Measurements from ENCODE around the gene PIF1.

The PIF1 gene

DNA sequence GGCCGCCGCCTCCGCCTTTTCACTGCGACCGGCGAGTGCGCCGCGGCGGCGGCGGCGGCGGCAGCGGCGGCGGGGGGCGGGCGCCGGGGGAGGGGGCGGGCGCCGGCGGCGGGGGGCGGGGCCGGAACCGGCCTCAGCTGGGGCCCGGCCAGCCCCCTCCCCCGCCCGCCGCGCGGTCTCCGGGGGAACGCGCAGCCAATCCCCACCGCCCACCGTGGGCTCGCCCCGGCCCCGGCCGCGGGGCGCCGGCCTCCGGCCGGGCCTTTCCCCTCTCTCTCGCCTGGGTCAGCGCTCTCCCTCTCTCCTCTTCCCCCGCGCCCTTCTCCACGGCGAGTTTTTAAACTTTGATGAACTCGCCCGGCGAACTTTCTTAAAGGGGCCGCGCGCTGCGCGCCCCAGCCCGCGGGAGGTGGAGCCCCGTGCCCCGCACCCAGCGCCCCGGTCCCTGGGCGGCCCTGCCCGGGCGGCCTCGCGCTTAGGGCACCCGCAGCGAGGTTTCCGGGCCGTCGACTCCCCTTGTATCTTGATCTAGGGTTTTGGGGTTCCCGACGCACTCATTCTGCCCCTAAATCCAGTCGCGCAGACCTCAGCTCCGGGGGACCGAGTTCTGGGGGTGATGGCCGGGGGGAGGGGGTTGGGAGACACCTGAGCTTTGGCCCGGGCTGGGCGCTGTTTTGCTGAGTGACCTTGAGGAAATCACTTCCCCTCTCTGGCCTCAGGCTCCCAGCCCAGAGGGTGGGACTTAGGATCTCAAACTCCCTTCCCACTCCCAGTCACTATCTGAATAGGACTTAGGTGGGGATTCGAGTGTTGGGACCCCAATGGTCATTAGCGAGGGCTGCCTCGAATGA lies 49.7 kb downstream of the PIF1 start, which contains the start of gene RBPMS2:
RBPMS2 (minus strand) TSS at position 39 of the 851 bp plus-strand sequence. CDS start 270 bp downstream, outside the sequence.
- Histone ChIP-seq H3K79me2 (ENCODE audit: low read length) (no peaks in the 10 kb centered on the region), H3K9me2 (replicated peaks; ENCODE audit: insufficient read depth, low read length) (no peaks in the 10 kb centered on the region), H3K4me1 (ENCODE audit: low read length) (no peaks in the 10 kb centered on the region), H2AFZ (ENCODE audit: low read length) (no peak within 1 kb of the TSS), H3K4me3 (ENCODE audit: low read length) (peak within 1 kb of the TSS; percentile 22; the same call in 1 of the 2 replicates), H3K9ac (ENCODE audit: low read length) (no peak within 1 kb of the TSS), H3K27ac (ENCODE audit: low read length) (no peak within 1 kb of the TSS), H3K27me3 (replicated peaks; ENCODE audit: insufficient read depth, low read length) (peaks cover 20% of the 10 kb centered on the region), H4K20me1 (ENCODE audit: insufficient read depth, low read length) (no peaks in the 10 kb centered on the region), H3K36me3 (replicated peaks; ENCODE audit: insufficient read depth, low read length) (no peaks in the 10 kb centered on the region), H3F3A (ENCODE audit: insufficient read depth, low read length) (no peaks in the 10 kb centered on the region), H3K9me3 (replicated peaks; ENCODE audit: insufficient read depth, low read length) (no peaks in the 10 kb centered on the region), H3K4me2 (ENCODE audit: low read depth, low read length) (peak within 1 kb of the TSS; percentile 37; the same call in 1 of the 2 replicates)
- TF ChIP-seq EZH2phosphoT487 (IDR thresholded peaks at IDR 0.05; ENCODE audit: low read length) (no peak), EZH2 (optimal IDR thresholded peaks at IDR 0.05; ENCODE audit: low read depth, low read length) (no peak)
- DNase-seq, result no peak

DNA sequence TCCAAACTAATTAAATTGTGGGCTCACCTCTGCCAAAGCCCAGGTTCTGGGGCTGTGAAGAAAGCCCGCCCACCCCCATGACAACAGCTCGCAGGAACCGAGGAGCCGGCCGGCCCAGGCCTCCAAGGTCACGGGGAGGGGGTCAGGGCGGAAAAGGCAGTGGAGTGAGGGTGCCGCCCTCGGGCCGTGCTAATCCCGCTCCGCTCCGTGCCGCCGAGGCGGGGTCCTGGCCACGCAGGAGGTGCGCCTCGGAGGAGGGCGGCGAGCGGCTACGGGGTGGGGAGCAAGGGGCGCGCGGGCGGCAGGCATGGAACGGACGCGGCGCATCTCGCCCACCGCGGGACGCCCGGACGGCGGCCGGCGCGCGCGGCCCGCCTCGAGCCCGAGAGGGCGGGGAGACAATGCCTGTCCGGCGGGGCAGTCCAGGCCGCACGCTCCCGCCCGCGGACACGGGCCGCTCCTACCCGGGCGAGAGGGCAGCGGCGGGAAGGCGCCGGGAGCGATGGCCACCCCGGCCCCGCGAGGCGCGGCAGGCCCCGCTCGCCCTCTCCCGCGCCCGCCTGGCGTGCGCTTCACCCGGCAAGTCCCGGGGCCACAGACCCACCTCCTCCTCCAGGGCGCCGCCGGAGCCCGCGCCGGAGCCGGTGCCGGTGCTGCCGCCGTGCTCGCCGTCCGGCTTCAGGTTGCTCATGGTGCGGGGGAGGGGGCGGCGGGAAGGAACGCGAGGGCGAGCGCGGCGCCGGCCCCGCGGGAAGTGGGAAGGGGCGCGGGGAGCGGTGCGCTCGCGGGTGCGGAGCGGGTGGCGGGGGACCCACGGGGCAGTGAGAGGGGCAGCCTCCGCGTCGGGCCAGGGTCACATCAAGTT lies 50.6 kb downstream of the PIF1 start:
- H3K4me1 ChIP-seq (ENCODE audit: low read length), result no peaks in the 10 kb centered on the region
- TF ChIP-seq EZH2 (optimal IDR thresholded peaks at IDR 0.05; ENCODE audit: low read depth, low read length) (no peak), EZH2phosphoT487 (IDR thresholded peaks at IDR 0.05; ENCODE audit: low read length) (no peak)
- TF ChIP-seq, protein P1, sequence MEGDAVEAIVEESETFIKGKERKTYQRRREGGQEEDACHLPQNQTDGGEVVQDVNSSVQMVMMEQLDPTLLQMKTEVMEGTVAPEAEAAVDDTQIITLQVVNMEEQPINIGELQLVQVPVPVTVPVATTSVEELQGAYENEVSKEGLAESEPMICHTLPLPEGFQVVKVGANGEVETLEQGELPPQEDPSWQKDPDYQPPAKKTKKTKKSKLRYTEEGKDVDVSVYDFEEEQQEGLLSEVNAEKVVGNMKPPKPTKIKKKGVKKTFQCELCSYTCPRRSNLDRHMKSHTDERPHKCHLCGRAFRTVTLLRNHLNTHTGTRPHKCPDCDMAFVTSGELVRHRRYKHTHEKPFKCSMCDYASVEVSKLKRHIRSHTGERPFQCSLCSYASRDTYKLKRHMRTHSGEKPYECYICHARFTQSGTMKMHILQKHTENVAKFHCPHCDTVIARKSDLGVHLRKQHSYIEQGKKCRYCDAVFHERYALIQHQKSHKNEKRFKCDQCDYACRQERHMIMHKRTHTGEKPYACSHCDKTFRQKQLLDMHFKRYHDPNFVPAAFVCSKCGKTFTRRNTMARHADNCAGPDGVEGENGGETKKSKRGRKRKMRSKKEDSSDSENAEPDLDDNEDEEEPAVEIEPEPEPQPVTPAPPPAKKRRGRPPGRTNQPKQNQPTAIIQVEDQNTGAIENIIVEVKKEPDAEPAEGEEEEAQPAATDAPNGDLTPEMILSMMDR (IDR thresholded peaks at IDR 0.05; ENCODE audit: low read length), result no peak
- H3K27ac ChIP-seq (ENCODE audit: low read length), result no peak overlapping the region
- H3F3A ChIP-seq (ENCODE audit: insufficient read depth, low read length), result no peaks in the 10 kb centered on the region
- H3K9ac ChIP-seq (ENCODE audit: low read length), result no peak overlapping the region
- no peak for DNase-seq
- H3K9me3 ChIP-seq (replicated peaks; ENCODE audit: insufficient read depth, low read length), result no peaks in the 10 kb centered on the region
- H3K4me3 ChIP-seq (ENCODE audit: low read length), result peak overlapping the region; percentile 22; the same call in 1 of the 2 replicates
- no peaks in the 10 kb centered on the region for H3K79me2 ChIP-seq (ENCODE audit: low read length)
- peaks cover 20% of the 10 kb centered on the region for H3K27me3 ChIP-seq (replicated peaks; ENCODE audit: insufficient read depth, low read length)
- no peaks in the 10 kb centered on the region for H3K36me3 ChIP-seq (replicated peaks; ENCODE audit: insufficient read depth, low read length)
- peak overlapping the region; percentile 18; the same call in 1 of the 2 replicates for H3K4me2 ChIP-seq (ENCODE audit: low read depth, low read length)
- no peak overlapping the region for H2AFZ ChIP-seq (ENCODE audit: low read length)
- no peaks in the 10 kb centered on the region for H3K9me2 ChIP-seq (replicated peaks; ENCODE audit: insufficient read depth, low read length)
- no peaks in the 10 kb centered on the region for H4K20me1 ChIP-seq (ENCODE audit: insufficient read depth, low read length)

DNA sequence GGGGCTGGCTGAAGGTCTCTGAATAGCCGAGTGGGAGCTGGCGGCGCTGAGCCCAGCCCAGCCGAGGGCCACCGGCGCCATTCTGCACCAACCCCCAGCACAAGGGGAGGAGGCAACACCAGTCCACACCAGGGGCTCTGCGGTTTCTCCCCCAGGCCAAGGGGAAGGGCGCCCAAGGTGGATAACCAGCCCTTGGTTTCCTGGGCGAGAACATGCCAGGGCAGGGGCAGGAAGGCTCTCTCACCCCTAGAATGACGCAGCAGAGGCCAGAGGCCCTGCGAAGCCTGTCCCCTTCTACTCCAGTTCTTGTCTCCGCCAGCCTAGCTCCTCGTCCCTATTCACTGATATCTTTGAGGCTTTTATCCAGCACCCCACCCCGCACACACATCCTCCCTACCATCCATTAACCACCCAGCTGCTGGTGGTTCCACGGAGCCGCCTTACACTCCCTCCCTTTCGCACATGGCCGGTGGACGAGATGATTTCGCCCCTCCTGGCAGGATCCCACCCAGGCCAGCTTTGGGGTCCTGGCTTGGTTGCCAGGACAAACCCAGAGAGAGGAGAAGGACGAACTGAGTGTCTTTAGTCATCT lies 51.3 kb downstream of the PIF1 start:
- H3K4me3 ChIP-seq (ENCODE audit: low read length), result no peak overlapping the region
- no peak overlapping the region for H3K27ac ChIP-seq (ENCODE audit: low read length)
- no peaks in the 10 kb centered on the region for H3K36me3 ChIP-seq (replicated peaks; ENCODE audit: insufficient read depth, low read length)
- H3K27me3 ChIP-seq (replicated peaks; ENCODE audit: insufficient read depth, low read length), result peaks cover 20% of the 10 kb centered on the region
- H4K20me1 ChIP-seq (ENCODE audit: insufficient read depth, low read length), result no peaks in the 10 kb centered on the region
- H3K4me2 ChIP-seq (ENCODE audit: low read depth, low read length), result no peak overlapping the region
- no peaks in the 10 kb centered on the region for H3K9me2 ChIP-seq (replicated peaks; ENCODE audit: insufficient read depth, low read length)
- no peaks in the 10 kb centered on the region for H3F3A ChIP-seq (ENCODE audit: insufficient read depth, low read length)
- no peak overlapping the region for H2AFZ ChIP-seq (ENCODE audit: low read length)
- DNase-seq, result no peak
- H3K79me2 ChIP-seq (ENCODE audit: low read length), result no peaks in the 10 kb centered on the region
- H3K9me3 ChIP-seq (replicated peaks; ENCODE audit: insufficient read depth, low read length), result no peaks in the 10 kb centered on the region
- H3K4me1 ChIP-seq (ENCODE audit: low read length), result no peaks in the 10 kb centered on the region
- no peak for TF ChIP-seq EZH2phosphoT487 (IDR thresholded peaks at IDR 0.05; ENCODE audit: low read length)
- TF ChIP-seq EZH2 (optimal IDR thresholded peaks at IDR 0.05; ENCODE audit: low read depth, low read length), result no peak
- TF ChIP-seq, protein P1 (IDR thresholded peaks at IDR 0.05; ENCODE audit: low read length), result no peak
- no peak overlapping the region for H3K9ac ChIP-seq (ENCODE audit: low read length)

Measured in MM.1S (cell line).